Stimulated activated naive CD4-positive, alpha-beta T cell treated with Interleukin-2 at 50 U/mL for 16 hours (primary cell): Measurements from ENCODE around the gene DSG2.

Source experiments
- DNase-seq: peaks from one replicate; lab custom pipeline; 2025; lab: John Stamatoyannopoulos, UW

DSG2 gene

GRCh38 chr18:31555971-31556747 is 58.2 kb downstream of the DSG2 start:
- no peak for DNase-seq

DNA sequence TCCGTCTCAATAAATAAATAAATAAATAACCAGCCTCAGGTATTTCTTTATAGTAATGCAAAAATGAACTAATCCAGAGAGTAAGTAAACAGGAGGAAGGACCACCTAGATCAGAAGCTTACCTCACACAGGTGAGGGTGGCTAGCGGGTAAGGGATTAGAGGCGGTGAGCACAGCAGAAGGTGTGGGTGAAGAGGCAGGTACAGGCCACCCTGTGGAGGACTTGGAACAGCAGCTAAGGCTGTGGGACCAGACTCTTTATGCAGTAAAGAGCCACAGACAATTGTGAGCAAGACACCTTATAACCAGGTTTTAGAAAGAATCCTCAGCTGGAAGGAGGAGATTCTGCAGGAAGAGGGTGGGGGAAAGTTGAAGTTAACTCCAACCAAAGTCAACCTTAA is 59.5 kb downstream of the DSG2 start:
- no peak for DNase-seq

GRCh38 chr18:31558567-31558966 is 60.6 kb downstream of the DSG2 start:
- DNase-seq: no peak

DNA sequence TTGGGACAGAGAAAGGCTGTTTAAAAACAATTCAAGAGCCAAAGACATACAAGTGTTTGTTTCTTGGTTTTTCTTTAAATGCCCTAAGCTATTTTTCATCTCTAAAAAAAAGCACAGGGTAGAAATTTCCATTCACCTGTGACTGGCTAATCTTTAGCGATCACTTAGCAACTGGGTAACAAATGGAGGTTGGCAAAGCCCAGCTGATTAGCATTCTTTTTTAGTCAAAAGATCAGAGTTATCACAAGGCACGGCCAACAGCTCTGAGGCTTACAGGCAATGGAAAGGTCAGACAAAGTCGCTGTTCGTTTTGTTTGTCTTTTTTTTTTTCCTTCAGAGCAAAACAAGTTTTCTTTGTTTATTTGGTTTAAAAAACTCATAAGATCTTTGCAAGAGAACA is 64.7 kb downstream of the DSG2 start:
- no peak for DNase-seq

DNA sequence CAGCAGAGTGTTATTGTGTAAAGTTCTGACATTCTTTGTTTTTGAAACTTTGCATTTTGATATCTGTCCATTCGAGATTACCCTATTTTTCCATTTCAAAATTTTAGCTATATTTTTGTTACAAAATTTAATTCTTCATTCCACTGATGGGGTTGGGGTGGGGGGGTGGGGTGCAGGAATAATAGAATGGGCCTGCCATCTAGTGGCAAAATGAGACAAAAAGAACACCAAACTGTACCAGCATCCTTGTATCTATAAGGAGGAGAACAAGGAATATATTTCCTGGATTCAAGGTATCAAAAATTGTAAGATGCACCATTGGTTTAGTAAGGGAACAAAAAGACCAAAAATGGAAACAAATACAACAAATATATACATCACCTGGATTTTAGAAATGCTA is 65.8 kb downstream of the DSG2 start:
- DNase-seq: no peak

DNA sequence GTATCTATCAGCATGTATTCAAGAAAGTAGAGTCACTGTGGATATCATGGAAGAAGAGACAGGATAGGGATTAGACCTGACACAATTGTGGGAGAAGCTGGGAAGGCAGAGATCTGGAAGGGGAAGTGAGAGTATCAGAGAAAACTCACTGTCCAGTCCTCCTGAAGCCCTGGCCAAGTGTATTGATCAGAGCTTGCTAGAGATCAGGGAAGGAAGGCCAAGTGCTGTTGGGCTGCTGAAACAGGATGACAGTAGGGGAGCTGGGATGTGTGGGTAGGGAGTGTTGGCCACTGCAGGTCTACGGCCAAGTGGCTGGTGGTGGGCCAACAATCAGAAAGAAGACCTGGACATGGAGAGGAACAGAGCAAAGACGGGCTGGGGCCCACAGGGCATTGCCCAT is 67.4 kb downstream of the DSG2 start:
- DNase-seq: no peak

DNA sequence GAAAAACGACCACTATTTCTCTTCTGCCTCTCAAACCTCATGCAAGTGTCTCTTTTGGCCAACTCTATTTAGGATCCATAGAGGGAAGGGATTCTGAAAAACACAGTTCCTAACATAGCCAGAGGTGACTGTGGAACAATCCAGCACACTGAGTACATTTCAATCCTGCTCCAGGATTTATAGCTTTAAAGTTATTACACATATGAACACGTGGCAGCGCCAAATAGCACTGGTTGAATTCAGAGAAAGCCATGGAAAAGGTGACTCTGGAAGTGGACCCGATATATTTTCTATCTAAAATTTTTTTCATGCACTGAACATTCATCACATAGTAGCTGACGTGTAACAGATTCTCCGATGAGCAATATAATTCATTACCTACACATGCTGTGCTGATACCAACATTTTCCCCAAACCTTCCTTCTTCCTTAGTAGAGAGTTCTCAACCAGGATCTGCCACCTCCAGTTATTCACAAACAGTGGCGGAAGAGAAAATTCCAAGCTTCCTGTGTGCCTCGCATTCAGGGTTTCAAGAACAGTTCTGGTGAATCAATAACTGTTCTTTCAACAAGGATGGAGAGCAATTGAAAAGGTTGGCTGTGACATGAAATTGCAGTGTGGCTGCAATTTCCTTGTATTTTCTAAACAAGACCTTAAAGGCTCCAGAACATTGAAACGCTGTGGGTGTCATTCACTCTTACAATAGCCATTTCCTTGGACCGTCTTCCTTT is 68.0 kb downstream of the DSG2 start:
- no peak for DNase-seq

DNA sequence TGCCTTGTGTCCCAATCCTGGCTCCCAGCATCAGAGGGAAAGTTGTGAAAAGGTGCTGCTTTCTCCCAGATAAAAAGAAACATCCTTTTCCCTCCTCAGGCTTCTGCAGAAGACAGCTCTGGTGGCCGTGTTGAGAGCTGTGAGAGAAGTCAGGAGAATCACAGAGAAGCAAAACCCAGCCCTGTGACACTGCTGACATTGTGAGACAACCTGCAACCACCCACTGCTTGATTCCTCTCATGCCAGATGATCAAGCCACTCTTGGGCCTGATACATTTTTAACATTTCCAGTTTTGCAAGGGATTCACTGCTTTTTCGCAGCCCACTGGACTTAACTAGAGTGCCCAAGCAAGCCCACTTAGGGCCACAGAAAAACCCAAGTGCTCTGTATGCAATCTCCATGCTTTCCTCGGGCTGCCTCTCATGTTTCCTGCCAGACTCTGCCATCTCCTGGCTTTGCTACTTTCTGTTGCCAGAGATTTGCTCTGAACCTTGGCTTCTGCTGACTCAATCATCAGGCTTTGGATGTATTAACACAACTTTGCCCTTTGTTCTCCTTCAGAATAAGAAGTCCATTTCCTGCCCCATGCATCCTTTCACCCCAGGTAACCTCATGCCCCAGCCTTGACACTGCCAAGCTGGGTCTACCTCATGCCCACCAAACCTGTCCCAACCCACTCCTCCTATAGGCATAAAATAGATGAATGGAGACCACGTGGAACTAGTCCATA is 68.8 kb downstream of the DSG2 start:
- no peak for DNase-seq

- no peak for DNase-seq
These were observed 74.4 kb downstream of the DSG2 start for GRCh38 chr18:31572368-31572767.

GRCh38 chr18:31573051-31573450 is 75.1 kb downstream of the DSG2 start:
- DNase-seq: no peak

DNA sequence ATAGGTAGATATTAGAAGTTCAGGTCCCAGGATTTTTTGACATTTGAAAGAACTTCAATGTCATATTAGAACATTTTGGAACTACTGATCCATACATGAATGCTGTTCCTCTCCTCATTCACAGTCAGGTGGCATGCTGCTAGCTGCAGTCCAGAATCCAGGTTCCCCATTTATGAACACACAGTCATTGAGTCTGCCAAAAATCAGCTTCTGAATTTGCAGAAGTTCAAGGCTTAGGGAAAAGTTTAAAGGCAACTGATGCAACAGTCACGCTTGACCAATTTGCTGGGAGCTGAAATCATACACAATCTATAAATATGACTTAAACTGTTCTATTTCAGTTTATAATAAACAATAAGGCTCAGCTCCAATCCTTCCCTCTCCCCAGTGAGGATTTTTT is 76.4 kb downstream of the DSG2 start:
- no peak for DNase-seq

GRCh38 chr18:31575515-31576257 is 77.7 kb downstream of the DSG2 start:
- DNase-seq: no peak

- DNase-seq: no peak
These were observed 78.7 kb downstream of the DSG2 start for GRCh38 chr18:31576670-31577069.

- no peak for DNase-seq
These were observed 79.2 kb downstream of the DSG2 start for GRCh38 chr18:31577195-31577594.

DNA sequence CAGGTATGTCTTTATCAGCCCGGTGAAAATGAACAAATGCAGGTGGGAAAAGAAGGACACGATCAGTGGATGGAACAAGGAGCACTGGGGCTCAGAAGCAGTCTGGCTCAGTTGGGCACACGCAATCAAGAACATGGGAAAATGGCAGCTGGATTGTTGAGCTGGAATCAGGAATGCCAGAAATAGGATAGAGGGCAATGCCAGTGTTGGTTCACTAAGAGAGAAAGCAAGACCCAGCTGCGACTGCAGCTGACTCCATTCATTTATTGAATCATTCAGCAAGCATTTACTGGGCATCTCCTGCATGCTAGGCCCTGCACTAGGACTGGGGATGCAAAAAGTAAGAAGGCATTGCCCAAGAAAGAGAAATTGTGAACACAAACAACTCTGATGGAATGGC is 80.1 kb downstream of the DSG2 start:
- no peak for DNase-seq

DNA sequence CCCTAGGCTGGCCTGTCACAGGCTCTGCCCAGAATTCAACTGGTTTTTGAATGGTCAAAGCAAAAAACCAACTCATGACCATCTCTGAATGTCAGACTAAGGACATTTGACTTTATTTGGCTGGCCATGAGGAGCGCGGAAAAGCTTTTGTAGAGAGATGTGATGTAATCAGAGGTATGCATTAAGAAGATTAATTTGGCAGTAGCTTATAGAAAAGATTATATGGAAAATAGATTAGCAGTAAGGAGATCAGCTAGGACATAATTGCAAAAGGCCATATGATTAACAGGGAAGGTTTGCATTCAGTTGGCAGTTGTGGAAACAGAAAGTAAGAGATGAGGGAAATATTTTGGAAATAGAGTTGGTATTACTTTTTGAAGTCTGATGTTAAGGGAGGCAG is 81.4 kb downstream of the DSG2 start:
- no peak for DNase-seq

DNA sequence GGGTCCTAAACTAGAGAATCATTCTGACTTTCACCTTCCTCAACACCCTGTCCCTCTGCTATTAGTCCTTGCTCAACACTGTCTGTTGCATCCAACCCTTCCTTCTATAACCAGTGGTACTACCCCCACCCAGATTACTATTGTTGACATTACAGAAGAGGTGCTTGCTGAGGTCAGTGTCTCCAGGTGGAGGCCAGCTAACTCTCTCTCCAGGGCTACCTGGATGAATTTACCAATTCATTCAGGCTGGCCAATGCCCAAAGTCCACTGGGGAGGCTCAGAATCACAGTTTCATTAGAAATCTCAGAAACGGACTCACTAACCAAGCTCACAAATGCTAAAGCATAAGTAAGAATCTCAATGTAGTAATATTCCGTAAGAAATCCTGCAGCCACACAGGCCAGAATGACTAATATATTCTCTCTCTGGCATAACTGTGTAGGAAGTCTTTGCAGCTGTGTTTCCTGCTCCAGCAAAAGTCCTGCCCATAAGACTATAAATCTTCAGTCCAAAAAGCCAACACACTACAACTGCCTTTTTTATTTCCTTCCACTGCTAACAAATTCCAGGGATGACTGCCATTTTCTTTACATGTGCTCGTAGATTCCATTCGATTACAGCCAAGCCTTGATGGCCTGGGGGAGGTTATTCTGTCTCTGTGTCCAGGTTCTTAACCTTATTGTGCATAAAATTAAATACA is 83.7 kb downstream of the DSG2 start:
- no peak for DNase-seq

DNA sequence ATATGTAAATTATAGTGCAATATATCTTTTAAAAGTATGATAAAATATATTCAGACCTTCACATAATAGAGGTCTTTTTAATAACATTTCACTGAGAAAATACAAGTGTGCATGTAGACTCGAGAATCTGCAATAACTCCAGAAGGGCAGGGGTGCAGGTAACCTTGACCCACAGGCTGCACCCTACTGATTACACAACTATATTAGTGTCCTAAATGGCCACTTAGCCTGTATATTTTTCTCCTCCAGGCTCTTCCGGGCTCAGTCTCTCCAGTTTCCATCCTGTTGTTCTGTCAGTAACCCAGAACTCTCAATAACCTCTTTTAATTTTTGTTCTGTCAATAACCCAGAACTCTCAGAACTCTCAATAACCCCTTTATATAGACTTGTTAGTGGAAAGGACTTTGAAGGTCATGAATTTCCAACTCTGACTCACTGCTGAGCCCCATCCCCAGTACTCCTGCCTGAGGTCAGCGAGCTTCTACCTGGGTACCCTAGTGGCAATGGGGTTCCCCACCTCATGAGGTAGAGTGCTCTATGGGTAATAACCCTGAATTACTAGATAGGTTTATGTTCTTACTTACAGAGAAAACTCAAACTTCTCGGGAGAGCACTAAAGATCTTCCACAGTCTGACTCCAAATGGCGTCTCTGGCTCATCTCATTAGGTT is 85.3 kb downstream of the DSG2 start:
- no peak for DNase-seq

- no peak for DNase-seq
These were observed 88.0 kb downstream of the DSG2 start for GRCh38 chr18:31585991-31586390.

- DNase-seq: no peak
These were observed 88.6 kb downstream of the DSG2 start for GRCh38 chr18:31586616-31587015.

- no peak for DNase-seq
These were observed 89.6 kb downstream of the DSG2 start for GRCh38 chr18:31587529-31587928.
